ENCODE data around the gene ADAMTS2.

Gene ADAMTS2

GRCh38 chr5:179266291-179267070 is 78.8 kb downstream of the ADAMTS2 start:
- DNase-seq (ENCODE audit: low read depth in 3 of 3) = no peak

- no peak for DNase-seq (ENCODE audit: low read depth in 3 of 3)
These were observed 79.6 kb downstream of the ADAMTS2 start for GRCh38 chr5:179265514-179266290.

- DNase-seq (ENCODE audit: low read depth in 3 of 3) = no peak
These were observed 80.3 kb downstream of the ADAMTS2 start for GRCh38 chr5:179264783-179265513.

GRCh38 chr5:179264053-179264782 is 81.0 kb downstream of the ADAMTS2 start:
- no peak for DNase-seq (ENCODE audit: low read depth in 3 of 3)

GRCh38 chr5:179263391-179264052 is 81.7 kb downstream of the ADAMTS2 start:
- no peak for DNase-seq (ENCODE audit: low read depth in 3 of 3)

GRCh38 chr5:179262126-179262920 is 82.9 kb downstream of the ADAMTS2 start:
- no peak for DNase-seq (ENCODE audit: low read depth in 3 of 3)

- no peak for DNase-seq (ENCODE audit: low read depth in 3 of 3)
These were observed 83.7 kb downstream of the ADAMTS2 start for GRCh38 chr5:179261301-179262125.

- no peak for DNase-seq (ENCODE audit: low read depth in 3 of 3)
These were observed 84.8 kb downstream of the ADAMTS2 start for GRCh38 chr5:179260324-179261070.

- no peak for DNase-seq (ENCODE audit: low read depth in 3 of 3)
These were observed 85.4 kb downstream of the ADAMTS2 start for GRCh38 chr5:179259731-179260323.

GRCh38 chr5:179258922-179259730 is 86.1 kb downstream of the ADAMTS2 start:
- no peak for DNase-seq (ENCODE audit: low read depth in 3 of 3)

GRCh38 chr5:179258001-179258921 is 87.0 kb downstream of the ADAMTS2 start:
- no peak for DNase-seq (ENCODE audit: low read depth in 3 of 3)

GRCh38 chr5:179257176-179257682 is 88.0 kb downstream of the ADAMTS2 start:
- no peak for DNase-seq (ENCODE audit: low read depth in 3 of 3)

GRCh38 chr5:179256328-179257175 is 88.7 kb downstream of the ADAMTS2 start:
- no peak for DNase-seq (ENCODE audit: low read depth in 3 of 3)

GRCh38 chr5:179255527-179256327 is 89.5 kb downstream of the ADAMTS2 start:
- DNase-seq (ENCODE audit: low read depth in 3 of 3) = no peak

Data from stimulated activated CD4-positive, alpha-beta T cell treated with anti-CD3 and anti-CD28 coated beads, TNF-alpha, amount 100 ng/mL, for 48 hours (primary cell).